Measurements from ENCODE around the gene CAMK2N2. TPM values are rescaled to one million over a fixed set of nuclear protein-coding genes. Genes with fewer than 3 reads are reported as not detected.

Gene CAMK2N2
- total and polyA plus RNA-seq, 9 of the 15 experiments (the other 6 are each of a cell fraction or from before 2014, with no cell fraction given), result 0.08 to 0.22 (median 0.11) TPM; not detected in 5

DNA sequence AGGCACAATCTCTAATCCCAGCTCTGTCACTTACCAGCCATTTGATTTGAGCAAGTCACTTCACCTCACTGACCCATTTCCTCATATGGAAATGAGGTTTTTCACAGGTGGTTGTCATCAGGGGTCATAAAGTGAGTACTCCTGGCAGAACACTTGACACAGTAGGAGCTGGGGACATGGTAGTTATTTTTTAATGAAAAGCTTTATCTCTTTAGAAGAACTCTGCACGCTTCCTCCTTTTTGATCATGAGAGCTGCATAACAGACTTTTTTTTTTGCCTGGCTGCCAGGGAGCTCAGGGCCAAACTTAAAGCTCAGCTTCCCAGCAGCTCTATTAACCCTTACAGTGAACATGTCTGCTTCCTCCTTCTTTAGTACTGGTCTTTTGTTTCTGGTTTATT lies 23.5 kb downstream of the CAMK2N2 start:
- intact Hi-C loops (cut with micrococcal nuclease), result no loop called here
- DNase-seq (ENCODE audit: extremely low read depth in 1 of 4, low spot score in 3 of 4) (no peak), FAIRE-seq (no peak), ATAC-seq (no peak)
- Histone ChIP-seq H3K4me2 (ENCODE audit: insufficient read depth, low read length) (no peak overlapping the region), H3K27ac (ENCODE audit: extremely low read depth, low read depth, low read length) (no peak overlapping the region), H3K36me3 (ENCODE audit: control insufficient read depth, insufficient read depth, low read length) (peaks cover 9% of the 10 kb centered on the region; the same call in 2 of the 3 replicates), H4K20me1 (replicated peaks; ENCODE audit: control insufficient read depth, insufficient read depth, low read length) (peaks cover 24% of the 10 kb centered on the region), H3K9me1 (ENCODE audit: control insufficient read depth, insufficient read depth, low read length) (no peaks in the 10 kb centered on the region), H3K4me3 (no peak overlapping the region), H2AFZ (ENCODE audit: low read depth, low read length) (no peak overlapping the region), H3K27me3 (ENCODE audit: control insufficient read depth in 2 of 2, insufficient read depth in 2 of 2, low read length in 2 of 2) (peaks cover 3 to 30% of the 10 kb centered on the region in 2 experiments; a peak in 4 of 5 replicates), H3K9me3 (replicated peaks; ENCODE audit: control insufficient read depth, insufficient read depth, low read depth, low read length) (no peaks in the 10 kb centered on the region), H3K9ac (ENCODE audit: insufficient read depth in 1 of 2, low read depth in 2 of 2, low read length in 2 of 2) (no peak overlapping the region), H3K4me1 (replicated peaks in 1 of 2; ENCODE audit: control insufficient read depth in 2 of 2, insufficient read depth in 2 of 2, low read length in 2 of 2) (peaks cover 0 to 32% of the 10 kb centered on the region in 2 experiments; a peak in 3 of 5 replicates), H3K79me2 (ENCODE audit: control insufficient read depth, insufficient read depth, low read length) (no peaks in the 10 kb centered on the region)
- WGBS (ENCODE audit: insufficient coverage, low coverage, missing lambda C conversion rate), result 8% methylated on average over 1 of the region's 1 CpG
- TF ChIP-seq SREBF2 (CRISPR knock-in tag; IDR thresholded peaks at IDR 0.05) (no peak), LCOR (CRISPR knock-in tag; IDR thresholded peaks at IDR 0.05) (no peak), HMG20B (CRISPR knock-in tag; IDR thresholded peaks at IDR 0.05) (no peak), TGIF2 (CRISPR knock-in tag; IDR thresholded peaks at IDR 0.05) (no peak), FOSL1 (tag; conservative IDR thresholded peaks at IDR 0.05) (no peak)
- TF ChIP-seq, protein P1, sequence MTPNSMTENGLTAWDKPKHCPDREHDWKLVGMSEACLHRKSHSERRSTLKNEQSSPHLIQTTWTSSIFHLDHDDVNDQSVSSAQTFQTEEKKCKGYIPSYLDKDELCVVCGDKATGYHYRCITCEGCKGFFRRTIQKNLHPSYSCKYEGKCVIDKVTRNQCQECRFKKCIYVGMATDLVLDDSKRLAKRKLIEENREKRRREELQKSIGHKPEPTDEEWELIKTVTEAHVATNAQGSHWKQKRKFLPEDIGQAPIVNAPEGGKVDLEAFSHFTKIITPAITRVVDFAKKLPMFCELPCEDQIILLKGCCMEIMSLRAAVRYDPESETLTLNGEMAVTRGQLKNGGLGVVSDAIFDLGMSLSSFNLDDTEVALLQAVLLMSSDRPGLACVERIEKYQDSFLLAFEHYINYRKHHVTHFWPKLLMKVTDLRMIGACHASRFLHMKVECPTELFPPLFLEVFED (CRISPR knock-in tag; conservative IDR thresholded peaks at IDR 0.05), result no peak
- ChIA-PET POLR2A (interaction anchor here (0.7 to 1.0 kb wide), 2 partner anchors 10 kb away, joined by 3 to 5 read pairs; no protein-coding TSS in a partner anchor), CTCF (ENCODE audit: low intra/inter-chr PET ratio) (no interaction called here)
- BruUV-seq (replicated peaks), result no TSS peak
- in situ Hi-C loops (cut with MboI), result no loop called here

Data from K562 (cell line).